ENCODE measurements around the gene SMARCC2. TPM values are rescaled to one million over a fixed set of nuclear protein-coding genes. Genes with fewer than 3 reads are reported as not detected.
A peak's percentile ranks its signal among the peaks of the same experiment; 100 is the strongest.

Gene SMARCC2
- total and polyA plus RNA-seq, 2 of the 13 experiments (the other 11 are each of a cell fraction or from before 2014, with no cell fraction given): 21.3 to 24.1 TPM

DNA sequence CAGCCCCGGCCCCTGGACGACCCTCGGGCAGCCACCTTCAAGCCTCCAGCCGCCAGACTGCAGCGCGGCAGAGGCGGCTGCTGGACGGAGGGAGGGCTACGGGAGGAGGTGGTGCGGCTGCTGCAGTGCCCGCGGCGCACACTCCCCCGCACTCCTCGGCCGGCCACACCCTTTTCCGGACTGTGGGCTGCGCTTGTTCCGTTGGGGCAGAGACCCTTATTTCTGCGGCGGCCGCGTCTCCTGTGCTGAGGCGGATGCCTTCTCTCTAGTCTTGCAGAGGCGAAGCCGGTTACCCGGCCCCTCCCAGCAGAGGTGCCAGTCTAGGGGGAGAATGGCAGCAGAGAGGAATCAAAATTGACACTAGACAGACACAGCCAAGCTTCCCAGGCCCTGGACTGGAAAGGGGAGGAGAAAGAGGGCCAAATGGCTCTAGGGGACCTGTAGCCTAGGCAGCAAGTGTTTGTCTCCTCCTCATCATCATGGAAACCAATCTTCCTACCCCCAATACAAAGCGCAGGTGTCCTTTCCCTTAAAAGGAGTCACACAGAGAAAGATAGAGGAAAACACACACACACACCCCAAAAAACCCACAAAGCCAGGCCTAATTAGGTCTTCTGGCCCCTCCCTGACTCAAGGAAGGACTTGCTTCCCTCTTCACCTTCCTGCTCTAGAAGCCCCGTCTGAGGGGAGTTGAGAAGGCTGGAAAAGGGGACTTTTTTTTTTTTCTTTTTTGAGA is 59.9 kb downstream of the SMARCC2 start (continued):
- no peak for TF ChIP-seq RFX3 (CRISPR knock-in tag; IDR thresholded peaks at IDR 0.05)
- no peak for TF ChIP-seq FOXJ3 (CRISPR knock-in tag; IDR thresholded peaks at IDR 0.05; ENCODE audit: borderline replicate concordance)
- TF ChIP-seq SCMH1 (CRISPR knock-in tag; IDR thresholded peaks at IDR 0.05; ENCODE audit: borderline replicate concordance): no peak
- TF ChIP-seq ZNF335 (CRISPR knock-in tag; IDR thresholded peaks at IDR 0.05): no peak
- no peak for TF ChIP-seq ZNF615 (CRISPR knock-in tag; IDR thresholded peaks at IDR 0.05; ENCODE audit: borderline replicate concordance)
- 0 out of 2 replicates have a peak, but pooled peaks have one; percentile 59 for TF ChIP-seq ERF (CRISPR knock-in tag; IDR thresholded peaks at IDR 0.05)
- TF ChIP-seq, protein P1, sequence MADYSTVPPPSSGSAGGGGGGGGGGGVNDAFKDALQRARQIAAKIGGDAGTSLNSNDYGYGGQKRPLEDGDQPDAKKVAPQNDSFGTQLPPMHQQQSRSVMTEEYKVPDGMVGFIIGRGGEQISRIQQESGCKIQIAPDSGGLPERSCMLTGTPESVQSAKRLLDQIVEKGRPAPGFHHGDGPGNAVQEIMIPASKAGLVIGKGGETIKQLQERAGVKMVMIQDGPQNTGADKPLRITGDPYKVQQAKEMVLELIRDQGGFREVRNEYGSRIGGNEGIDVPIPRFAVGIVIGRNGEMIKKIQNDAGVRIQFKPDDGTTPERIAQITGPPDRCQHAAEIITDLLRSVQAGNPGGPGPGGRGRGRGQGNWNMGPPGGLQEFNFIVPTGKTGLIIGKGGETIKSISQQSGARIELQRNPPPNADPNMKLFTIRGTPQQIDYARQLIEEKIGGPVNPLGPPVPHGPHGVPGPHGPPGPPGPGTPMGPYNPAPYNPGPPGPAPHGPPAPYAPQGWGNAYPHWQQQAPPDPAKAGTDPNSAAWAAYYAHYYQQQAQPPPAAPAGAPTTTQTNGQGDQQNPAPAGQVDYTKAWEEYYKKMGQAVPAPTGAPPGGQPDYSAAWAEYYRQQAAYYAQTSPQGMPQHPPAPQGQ (CRISPR knock-in tag; IDR thresholded peaks at IDR 0.05; ENCODE audit: borderline replicate concordance): no peak
- no peak for TF ChIP-seq JDP2 (CRISPR knock-in tag; IDR thresholded peaks at IDR 0.05; ENCODE audit: borderline replicate concordance)
- no peak for TF ChIP-seq ZBTB3 (CRISPR knock-in tag; IDR thresholded peaks at IDR 0.05; ENCODE audit: borderline replicate concordance, low read depth)
- no peak for TF ChIP-seq JUNB (CRISPR knock-in tag; IDR thresholded peaks at IDR 0.05; ENCODE audit: borderline replicate concordance)
- TF ChIP-seq ZNF672 (CRISPR knock-in tag; IDR thresholded peaks at IDR 0.05): no peak
- peak; percentile 46; the same call in 1 of the 2 replicates for TF ChIP-seq CBX5 (CRISPR knock-in tag; IDR thresholded peaks at IDR 0.05; ENCODE audit: borderline replicate concordance)
- TF ChIP-seq, protein P2, sequence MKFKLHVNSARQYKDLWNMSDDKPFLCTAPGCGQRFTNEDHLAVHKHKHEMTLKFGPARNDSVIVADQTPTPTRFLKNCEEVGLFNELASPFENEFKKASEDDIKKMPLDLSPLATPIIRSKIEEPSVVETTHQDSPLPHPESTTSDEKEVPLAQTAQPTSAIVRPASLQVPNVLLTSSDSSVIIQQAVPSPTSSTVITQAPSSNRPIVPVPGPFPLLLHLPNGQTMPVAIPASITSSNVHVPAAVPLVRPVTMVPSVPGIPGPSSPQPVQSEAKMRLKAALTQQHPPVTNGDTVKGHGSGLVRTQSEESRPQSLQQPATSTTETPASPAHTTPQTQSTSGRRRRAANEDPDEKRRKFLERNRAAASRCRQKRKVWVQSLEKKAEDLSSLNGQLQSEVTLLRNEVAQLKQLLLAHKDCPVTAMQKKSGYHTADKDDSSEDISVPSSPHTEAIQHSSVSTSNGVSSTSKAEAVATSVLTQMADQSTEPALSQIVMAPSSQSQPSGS (CRISPR knock-in tag; IDR thresholded peaks at IDR 0.05): no peak
- TF ChIP-seq SRY (CRISPR knock-in tag; IDR thresholded peaks at IDR 0.05): no peak
- TF ChIP-seq ZNF180 (CRISPR knock-in tag; IDR thresholded peaks at IDR 0.05; ENCODE audit: borderline replicate concordance, low read depth): no peak
- no peak for TF ChIP-seq NR2F1 (CRISPR knock-in tag; IDR thresholded peaks at IDR 0.05)
- TF ChIP-seq, protein P3, sequence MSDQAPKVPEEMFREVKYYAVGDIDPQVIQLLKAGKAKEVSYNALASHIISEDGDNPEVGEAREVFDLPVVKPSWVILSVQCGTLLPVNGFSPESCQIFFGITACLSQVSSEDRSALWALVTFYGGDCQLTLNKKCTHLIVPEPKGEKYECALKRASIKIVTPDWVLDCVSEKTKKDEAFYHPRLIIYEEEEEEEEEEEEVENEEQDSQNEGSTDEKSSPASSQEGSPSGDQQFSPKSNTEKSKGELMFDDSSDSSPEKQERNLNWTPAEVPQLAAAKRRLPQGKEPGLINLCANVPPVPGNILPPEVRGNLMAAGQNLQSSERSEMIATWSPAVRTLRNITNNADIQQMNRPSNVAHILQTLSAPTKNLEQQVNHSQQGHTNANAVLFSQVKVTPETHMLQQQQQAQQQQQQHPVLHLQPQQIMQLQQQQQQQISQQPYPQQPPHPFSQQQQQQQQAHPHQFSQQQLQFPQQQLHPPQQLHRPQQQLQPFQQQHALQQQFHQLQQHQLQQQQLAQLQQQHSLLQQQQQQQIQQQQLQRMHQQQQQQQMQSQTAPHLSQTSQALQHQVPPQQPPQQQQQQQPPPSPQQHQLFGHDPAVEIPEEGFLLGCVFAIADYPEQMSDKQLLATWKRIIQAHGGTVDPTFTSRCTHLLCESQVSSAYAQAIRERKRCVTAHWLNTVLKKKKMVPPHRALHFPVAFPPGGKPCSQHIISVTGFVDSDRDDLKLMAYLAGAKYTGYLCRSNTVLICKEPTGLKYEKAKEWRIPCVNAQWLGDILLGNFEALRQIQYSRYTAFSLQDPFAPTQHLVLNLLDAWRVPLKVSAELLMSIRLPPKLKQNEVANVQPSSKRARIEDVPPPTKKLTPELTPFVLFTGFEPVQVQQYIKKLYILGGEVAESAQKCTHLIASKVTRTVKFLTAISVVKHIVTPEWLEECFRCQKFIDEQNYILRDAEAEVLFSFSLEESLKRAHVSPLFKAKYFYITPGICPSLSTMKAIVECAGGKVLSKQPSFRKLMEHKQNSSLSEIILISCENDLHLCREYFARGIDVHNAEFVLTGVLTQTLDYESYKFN (CRISPR knock-in tag; conservative IDR thresholded peaks at IDR 0.05): no peak
- TF ChIP-seq, protein P4, sequence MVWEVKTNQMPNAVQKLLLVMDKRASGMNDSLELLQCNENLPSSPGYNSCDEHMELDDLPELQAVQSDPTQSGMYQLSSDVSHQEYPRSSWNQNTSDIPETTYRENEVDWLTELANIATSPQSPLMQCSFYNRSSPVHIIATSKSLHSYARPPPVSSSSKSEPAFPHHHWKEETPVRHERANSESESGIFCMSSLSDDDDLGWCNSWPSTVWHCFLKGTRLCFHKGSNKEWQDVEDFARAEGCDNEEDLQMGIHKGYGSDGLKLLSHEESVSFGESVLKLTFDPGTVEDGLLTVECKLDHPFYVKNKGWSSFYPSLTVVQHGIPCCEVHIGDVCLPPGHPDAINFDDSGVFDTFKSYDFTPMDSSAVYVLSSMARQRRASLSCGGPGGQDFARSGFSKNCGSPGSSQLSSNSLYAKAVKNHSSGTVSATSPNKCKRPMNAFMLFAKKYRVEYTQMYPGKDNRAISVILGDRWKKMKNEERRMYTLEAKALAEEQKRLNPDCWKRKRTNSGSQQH (CRISPR knock-in tag; IDR thresholded peaks at IDR 0.05; ENCODE audit: low read depth): peak; percentile 31; the same call in 1 of the 2 replicates
- TF ChIP-seq ZC3H4 (CRISPR knock-in tag; IDR thresholded peaks at IDR 0.05; ENCODE audit: borderline replicate concordance): no peak
